CD4-positive, alpha-beta T cell (primary cell): Measurements from ENCODE around the gene DTD2. TPM values are rescaled to one million over a fixed set of nuclear protein-coding genes. Genes with fewer than 3 reads are reported as not detected.

Experiments used
- ATAC-seq: fragments of 200-7000 bp; cut with Tn5 transposase; one replicate; pipeline ENCODE4 v1.10.0; 2022; ENCODE audit warnings: mild to moderate bottlenecking; ENCODE audit not compliant: poor library complexity
- CTCF ChIA-PET: fragments of 350-600 bp; sonication (Branson Sonifier 250); formaldehyde crosslinking; loops from one replicate; lab custom pipeline; 2021; ENCODE audit warnings: antibody characterized with exemption, inconsistent platforms; lab: Charles Lee
- POLR2A ChIA-PET: fragments of 350-600 bp; sonication (Branson Sonifier 250); formaldehyde crosslinking; loops from one replicate; lab custom pipeline; 2021; ENCODE audit warnings: antibody characterized with exemption, inconsistent platforms; lab: Charles Lee
- DNase-seq, 14 experiments: peaks; one replicate each; pipeline ENCODE4 v3.0.0-alpha.2; 2013 to 2020; ENCODE audit warnings: mixed read lengths in 2 of 14
- H3K27ac ChIP-seq, 2 donors: one replicate each; pipeline versions ENCODE4 v1.5.1 to v1.7.0; 2013; ENCODE audit warnings: low read length in 2 of 2, low read depth in 1 of 2, mild to moderate bottlenecking in 1 of 2
- H3K27me3 ChIP-seq, 2 experiments: 1 replicate in 1 of 2; 2 replicates in 1 of 2; pipeline versions ENCODE4 v1.6.1 to v1.7.0; 2013; ENCODE audit warnings: low read length in 2 of 2, control low read depth in 1 of 2, mild to moderate bottlenecking in 1 of 2, moderate library complexity in 1 of 2; ENCODE audit not compliant: insufficient read depth in 2 of 2, control insufficient read depth in 1 of 2
- H3K36me3 ChIP-seq: one replicate; pipeline ENCODE4 v1.6.1; 2013; ENCODE audit warnings: low read length, control low read depth; ENCODE audit not compliant: insufficient read depth
- H3K4me1 ChIP-seq: one replicate; pipeline ENCODE4 v1.6.1; 2013; ENCODE audit warnings: low read length, control low read depth; ENCODE audit not compliant: insufficient read depth
- H3K4me3 ChIP-seq: one replicate; pipeline ENCODE4 v1.5.1; 2013; ENCODE audit warnings: mild to moderate bottlenecking, low read length, moderate library complexity
- H3K9me3 ChIP-seq, 2 experiments: 1 replicate in 1 of 2; 2 replicates in 1 of 2; pipeline versions ENCODE4 v1.6.1 to v1.7.0; 2013; ENCODE audit warnings: low read length in 2 of 2, mild to moderate bottlenecking in 2 of 2, control low read depth in 1 of 2, moderate library complexity in 1 of 2; ENCODE audit not compliant: control insufficient read depth in 1 of 2, insufficient read depth in 1 of 2
- H3K27ac Mint-ChIP-seq: one replicate; pipeline ENCODE4 v1.8.0; 2020; ENCODE audit warnings: mixed read lengths
- H3K27me3 Mint-ChIP-seq: one replicate; pipeline ENCODE4 v1.8.0; 2021; ENCODE audit warnings: mixed read lengths
- H3K36me3 Mint-ChIP-seq: one replicate; pipeline ENCODE4 v1.8.0; 2021; ENCODE audit warnings: low read depth, mixed read lengths
- H3K4me1 Mint-ChIP-seq: one replicate; pipeline ENCODE4 v1.8.0; 2021; ENCODE audit warnings: low read depth, mixed read lengths
- H3K4me3 Mint-ChIP-seq: one replicate; pipeline ENCODE4 v1.8.0; 2020; ENCODE audit warnings: mild to moderate bottlenecking, mixed read lengths
- H3K9me3 Mint-ChIP-seq: one replicate; pipeline ENCODE4 v1.8.0; 2020; ENCODE audit warnings: mixed read lengths
- CTCF ChIP-seq: fragments of 200-600 bp; IDR thresholded peaks from one replicate; pipeline ENCODE4 v1.8.0; 2022; ENCODE audit warnings: antibody characterized with exemption, mild to moderate bottlenecking
- intact Hi-C, 2 experiments: fragments of 100-400 bp; cut with DNase I in 1 of 2; cut with micrococcal nuclease in 1 of 2; formaldehyde crosslinking; loops; one replicate each; pipeline versions ENCODE4 v1.15.1 to v1.9.0; 2023 to 2025; cut with DNase I, micrococcal nuclease
- total RNA-seq, 174 experiments: library from RNA in 2 of 174; stranded (reverse) in 2 of 174; gene quantifications; one replicate each; pipeline ENCODE4 v1.2.3 and lab custom pipeline; 2021 to 2026

Gene DTD2
- total RNA-seq, 2 experiments from 2014 or later: 4.6 to 5.7 TPM

GRCh38 chr14:31445703-31446102 lies 11.6 kb downstream of the DTD2 start:
- no peaks in the 10 kb centered on the region for H3K9me3 Mint-ChIP-seq
- no peaks in the 10 kb centered on the region for H3K27me3 ChIP-seq
- no peaks in the 10 kb centered on the region for H3K4me1 ChIP-seq
- peaks cover 9% of the 10 kb centered on the region for H3K36me3 ChIP-seq
- H3K4me3 Mint-ChIP-seq: no peak overlapping the region
- DNase-seq (no peak), ATAC-seq (no peak)
- ChIA-PET CTCF (no interaction called here), POLR2A (no interaction called here)
- no peak overlapping the region for H3K4me3 ChIP-seq
- no peak overlapping the region for H3K27ac ChIP-seq
- no peak for TF ChIP-seq CTCF
- no peak overlapping the region for H3K27ac Mint-ChIP-seq
- intact Hi-C loops: no loop called here
- peaks cover 6% of the 10 kb centered on the region for H3K4me1 Mint-ChIP-seq
- no peaks in the 10 kb centered on the region for H3K27me3 Mint-ChIP-seq
- H3K9me3 ChIP-seq: no peaks in the 10 kb centered on the region
- H3K36me3 Mint-ChIP-seq: peaks cover 46% of the 10 kb centered on the region

GRCh38 chr14:31442284-31442683 lies 15.0 kb downstream of the DTD2 start:
- no peak overlapping the region for H3K4me3 Mint-ChIP-seq
- H3K36me3 Mint-ChIP-seq: peaks cover 55% of the 10 kb centered on the region
- no peak overlapping the region for H3K27ac Mint-ChIP-seq
- intact Hi-C loops: no loop called here
- no peak overlapping the region for H3K4me3 ChIP-seq
- no peaks in the 10 kb centered on the region for H3K27me3 Mint-ChIP-seq
- H3K36me3 ChIP-seq: peaks cover 5% of the 10 kb centered on the region
- no peaks in the 10 kb centered on the region for H3K9me3 ChIP-seq
- H3K9me3 Mint-ChIP-seq: no peaks in the 10 kb centered on the region
- no peaks in the 10 kb centered on the region for H3K4me1 ChIP-seq
- H3K27me3 ChIP-seq: no peaks in the 10 kb centered on the region
- CTCF ChIA-PET: no interaction called here
- POLR2A ChIA-PET: no interaction called here
- no peak for TF ChIP-seq CTCF
- DNase-seq (no peak), ATAC-seq (no peak)
- no peak overlapping the region for H3K27ac ChIP-seq
- H3K4me1 Mint-ChIP-seq: no peaks in the 10 kb centered on the region

- no peak overlapping the region for H3K27ac ChIP-seq
- no peaks in the 10 kb centered on the region for H3K9me3 ChIP-seq
- H3K9me3 Mint-ChIP-seq: no peaks in the 10 kb centered on the region
- no peak for TF ChIP-seq CTCF
- H3K4me3 Mint-ChIP-seq: no peak overlapping the region
- CTCF ChIA-PET: interaction anchor here (0.5 kb wide), 1 partner anchor 106 kb away, joined by 6 read pairs; no protein-coding TSS in a partner anchor
- no peaks in the 10 kb centered on the region for H3K4me1 ChIP-seq
- intact Hi-C loops: no loop called here
- H3K27me3 ChIP-seq: no peaks in the 10 kb centered on the region
- POLR2A ChIA-PET: no interaction called here
- H3K36me3 Mint-ChIP-seq: peaks cover 50% of the 10 kb centered on the region
- no peak overlapping the region for H3K4me3 ChIP-seq
- DNase-seq (no peak), ATAC-seq (no peak)
- H3K4me1 Mint-ChIP-seq: no peaks in the 10 kb centered on the region
- no peak overlapping the region for H3K27ac Mint-ChIP-seq
- H3K27me3 Mint-ChIP-seq: no peaks in the 10 kb centered on the region
- peaks cover 5% of the 10 kb centered on the region for H3K36me3 ChIP-seq
These were observed 15.8 kb downstream of the DTD2 start for GRCh38 chr14:31441273-31442111.
